C4-2B (cell line): Measurements from ENCODE around the gene PSMD3.

Experiments
- CTCF ChIP-seq: fragments of 450-650 bp; conservative IDR thresholded peaks from 2 replicates; pipeline ENCODE4 v1.5.1; 2017; ENCODE audit warnings: mild to moderate bottlenecking
- ZFX ChIP-seq: fragments of 450-650 bp; IDR thresholded peaks from 2 replicates; pipeline ENCODE4 v1.6.1; 2017

- TF ChIP-seq CTCF (no peak), ZFX (no peak)
These were observed 13.8 kb upstream of the PSMD3 start for GRCh38 chr17:39966771-39967170.
